ENCODE results near the gene PIK3R3. TPM values are rescaled to one million over a fixed set of nuclear protein-coding genes. Genes with fewer than 3 reads are reported as not detected.

The PIK3R3 gene
- total RNA-seq, 1 experiment from 2014 or later: 12.4 TPM

DNA sequence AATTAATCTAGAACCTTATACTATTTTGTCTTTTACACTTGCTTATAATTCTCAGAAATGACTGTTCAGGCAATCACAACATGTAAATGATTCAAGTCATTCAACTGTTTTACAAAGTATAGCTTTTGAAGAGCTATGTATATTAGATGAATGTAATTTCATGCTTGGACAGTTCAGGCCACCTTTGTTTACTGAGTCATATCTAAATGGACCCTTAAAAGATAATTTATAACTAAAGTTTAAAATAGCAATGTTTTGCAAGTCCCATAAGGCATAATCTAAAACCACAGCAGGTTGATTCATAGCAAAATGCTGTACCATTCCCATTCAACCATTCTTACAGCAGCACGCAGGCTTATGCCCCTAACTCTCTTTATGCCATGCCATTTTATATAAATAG is 64.8 kb downstream of the PIK3R3 start:
- H2BK12ac ChIP-seq (ENCODE audit: insufficient read length, low read depth, low read length): no peak overlapping the region
- no peak overlapping the region for H2BK15ac ChIP-seq (ENCODE audit: low read depth, low read length)
- H3K36me3 Mint-ChIP-seq (ENCODE audit: insufficient read depth in 1 of 3, low read depth in 3 of 3): peaks cover 0 to 5% (median 1%) of the 10 kb centered on the region in 3 experiments; a peak in 2 of 7 replicates
- H3K4me1 Mint-ChIP-seq: peaks cover 9 to 10% of the 10 kb centered on the region in 2 experiments
- H4K5ac ChIP-seq (ENCODE audit: insufficient read length, low read depth, low read length): no peak overlapping the region
- H3K4me1 ChIP-seq (ENCODE audit: insufficient read depth, low read length): no peaks in the 10 kb centered on the region
- no peak overlapping the region for H2BK20ac ChIP-seq (ENCODE audit: low read depth, low read length, poor library complexity, severe bottlenecking)
- H3K79me2 ChIP-seq (ENCODE audit: insufficient read depth, low read length): no peaks in the 10 kb centered on the region
- H3K23me2 ChIP-seq (ENCODE audit: insufficient read length, low read depth, low read length, poor library complexity, severe bottlenecking): no peaks in the 10 kb centered on the region
- H2BK120ac ChIP-seq (ENCODE audit: low read depth, low read length, poor library complexity, severe bottlenecking): no peak overlapping the region
- H3K9ac ChIP-seq (ENCODE audit: extremely low read depth, insufficient read length, low read length): no peak overlapping the region
- no peaks in the 10 kb centered on the region for H3K27me3 ChIP-seq (ENCODE audit: insufficient read depth, low read length)
- H3K9me3 Mint-ChIP-seq: no peaks in the 10 kb centered on the region
- no peak overlapping the region for H4K8ac ChIP-seq (replicated peaks; ENCODE audit: insufficient read length, low read depth, low read length)
- H3K79me1 ChIP-seq (ENCODE audit: insufficient read depth, low read depth, low read length, poor library complexity, severe bottlenecking): no peaks in the 10 kb centered on the region
- no peak overlapping the region for H3K27ac Mint-ChIP-seq
- no peaks in the 10 kb centered on the region for H3K27me3 Mint-ChIP-seq (ENCODE audit: low read depth)
- no peak overlapping the region for H3T11ph ChIP-seq (ENCODE audit: low read length)
- TF ChIP-seq, protein P1, sequence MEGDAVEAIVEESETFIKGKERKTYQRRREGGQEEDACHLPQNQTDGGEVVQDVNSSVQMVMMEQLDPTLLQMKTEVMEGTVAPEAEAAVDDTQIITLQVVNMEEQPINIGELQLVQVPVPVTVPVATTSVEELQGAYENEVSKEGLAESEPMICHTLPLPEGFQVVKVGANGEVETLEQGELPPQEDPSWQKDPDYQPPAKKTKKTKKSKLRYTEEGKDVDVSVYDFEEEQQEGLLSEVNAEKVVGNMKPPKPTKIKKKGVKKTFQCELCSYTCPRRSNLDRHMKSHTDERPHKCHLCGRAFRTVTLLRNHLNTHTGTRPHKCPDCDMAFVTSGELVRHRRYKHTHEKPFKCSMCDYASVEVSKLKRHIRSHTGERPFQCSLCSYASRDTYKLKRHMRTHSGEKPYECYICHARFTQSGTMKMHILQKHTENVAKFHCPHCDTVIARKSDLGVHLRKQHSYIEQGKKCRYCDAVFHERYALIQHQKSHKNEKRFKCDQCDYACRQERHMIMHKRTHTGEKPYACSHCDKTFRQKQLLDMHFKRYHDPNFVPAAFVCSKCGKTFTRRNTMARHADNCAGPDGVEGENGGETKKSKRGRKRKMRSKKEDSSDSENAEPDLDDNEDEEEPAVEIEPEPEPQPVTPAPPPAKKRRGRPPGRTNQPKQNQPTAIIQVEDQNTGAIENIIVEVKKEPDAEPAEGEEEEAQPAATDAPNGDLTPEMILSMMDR (conservative IDR thresholded peaks at IDR 0.05): no peak
- H2AK5ac ChIP-seq (ENCODE audit: insufficient read length, low read length): no peak overlapping the region
- no peaks in the 10 kb centered on the region for H3K9me3 ChIP-seq (ENCODE audit: control insufficient read depth, low read depth, low read length)
- H3K14ac ChIP-seq (ENCODE audit: insufficient read depth, low read length): no peak overlapping the region
- no peak overlapping the region for H4K91ac ChIP-seq (ENCODE audit: insufficient read length, low read depth, low read length)
- H3K4me3 Mint-ChIP-seq: no peak overlapping the region
- no peak overlapping the region for H3K56ac ChIP-seq (ENCODE audit: insufficient read length, low read depth, low read length)
- H3K27ac ChIP-seq (ENCODE audit: insufficient read length, low read depth, low read length): no peak overlapping the region
- H3K4ac ChIP-seq (ENCODE audit: low read depth, low read length): no peak overlapping the region
- no peak overlapping the region for H3K4me2 ChIP-seq (ENCODE audit: insufficient read depth, insufficient read length, low read length)
- no peak for DNase-seq
- H3K18ac ChIP-seq (ENCODE audit: insufficient read length, low read depth, low read length): no peak overlapping the region
- no CpG with 5 or more reads among the region's 1 CpG for WGBS (ENCODE audit: extremely low coverage, insufficient read length, low lambda C conversion rate)
- no peak overlapping the region for H2AFZ ChIP-seq (ENCODE audit: low read length)
- no peaks in the 10 kb centered on the region for H4K20me1 ChIP-seq (ENCODE audit: control insufficient read depth, insufficient read depth, insufficient read length)
- H2BK5ac ChIP-seq (ENCODE audit: insufficient read length, low read length): no peak overlapping the region
- no peak overlapping the region for H3K23ac ChIP-seq (ENCODE audit: insufficient read length, low read depth, low read length)

Data from H9 (cell line).